ENCODE data around the gene TEAD2.

- TF ChIP-seq POLR2A (IDR thresholded peaks at IDR 0.05) (no peak), CTCF (IDR thresholded peaks at IDR 0.05) (no peak)
Measured at GRCh38 chr19:49403404-49404187, 41.4 kb upstream of the TEAD2 start.

Measured in ovary (tissue), 3 donors.